ENCODE measurements around the gene PRAC2.

Gene PRAC2

GRCh38 chr17:48734333-48735061 is 11.5 kb downstream of the PRAC2 start:
- DNase-seq: no peak

GRCh38 chr17:48735062-48735351 is 12.0 kb downstream of the PRAC2 start:
- no peak for DNase-seq

- no peak for DNase-seq
These were observed 14.5 kb downstream of the PRAC2 start for GRCh38 chr17:48737330-48738043.

- no peak for DNase-seq
These were observed 15.4 kb downstream of the PRAC2 start for GRCh38 chr17:48738424-48738802.

GRCh38 chr17:48738803-48739526 is 16.0 kb downstream of the PRAC2 start:
- DNase-seq: no peak

GRCh38 chr17:48740537-48740936 is 17.6 kb downstream of the PRAC2 start:
- no peak for DNase-seq

- DNase-seq: no peak
These were observed 22.6 kb downstream of the PRAC2 start for GRCh38 chr17:48745381-48746275.

- no peak for DNase-seq
These were observed 24.0 kb downstream of the PRAC2 start for GRCh38 chr17:48746916-48747444.

- DNase-seq: no peak
These were observed 24.7 kb downstream of the PRAC2 start for GRCh38 chr17:48747445-48748363.

- DNase-seq: no peak
These were observed 26.0 kb downstream of the PRAC2 start for GRCh38 chr17:48748718-48749566.

- no peak for DNase-seq
These were observed 26.9 kb downstream of the PRAC2 start for GRCh38 chr17:48749621-48750553.

GRCh38 chr17:48751172-48751571 is 28.2 kb downstream of the PRAC2 start:
- no peak for DNase-seq

GRCh38 chr17:48751733-48752398 is 28.9 kb downstream of the PRAC2 start:
- DNase-seq: no peak

GRCh38 chr17:48752399-48753288 is 29.7 kb downstream of the PRAC2 start:
- no peak for DNase-seq

- peak; percentile 40 for DNase-seq
These were observed 31.0 kb downstream of the PRAC2 start for GRCh38 chr17:48753794-48754499.

GRCh38 chr17:48754500-48755261 is 31.7 kb downstream of the PRAC2 start:
- no peak for DNase-seq

Data from suppressor macrophage treated with lipopolysaccharide for 4 hours (primary cell).